Measurements from ENCODE around the gene SLC31A2.

DNA sequence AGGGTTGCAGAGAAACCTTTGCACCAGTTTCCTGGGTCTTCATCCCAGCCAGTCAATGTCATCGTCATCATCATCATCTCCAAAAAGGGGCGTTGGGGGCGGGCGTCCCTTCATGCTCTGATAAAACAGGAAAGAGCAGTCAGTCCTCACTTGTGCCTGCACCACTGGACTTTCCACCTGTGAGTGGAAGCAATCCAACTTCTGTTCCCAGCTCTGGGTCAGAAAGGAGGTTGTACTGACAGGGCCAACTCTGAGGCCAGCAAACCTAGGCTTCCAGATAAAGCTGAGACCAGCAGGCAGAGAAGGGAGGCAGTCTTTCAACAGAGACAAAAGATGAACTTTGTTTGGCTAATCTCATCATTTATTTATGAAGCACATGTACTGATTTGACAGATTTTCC is 15.2 kb downstream of the SLC31A2 start:
- TF ChIP-seq, protein P1, sequence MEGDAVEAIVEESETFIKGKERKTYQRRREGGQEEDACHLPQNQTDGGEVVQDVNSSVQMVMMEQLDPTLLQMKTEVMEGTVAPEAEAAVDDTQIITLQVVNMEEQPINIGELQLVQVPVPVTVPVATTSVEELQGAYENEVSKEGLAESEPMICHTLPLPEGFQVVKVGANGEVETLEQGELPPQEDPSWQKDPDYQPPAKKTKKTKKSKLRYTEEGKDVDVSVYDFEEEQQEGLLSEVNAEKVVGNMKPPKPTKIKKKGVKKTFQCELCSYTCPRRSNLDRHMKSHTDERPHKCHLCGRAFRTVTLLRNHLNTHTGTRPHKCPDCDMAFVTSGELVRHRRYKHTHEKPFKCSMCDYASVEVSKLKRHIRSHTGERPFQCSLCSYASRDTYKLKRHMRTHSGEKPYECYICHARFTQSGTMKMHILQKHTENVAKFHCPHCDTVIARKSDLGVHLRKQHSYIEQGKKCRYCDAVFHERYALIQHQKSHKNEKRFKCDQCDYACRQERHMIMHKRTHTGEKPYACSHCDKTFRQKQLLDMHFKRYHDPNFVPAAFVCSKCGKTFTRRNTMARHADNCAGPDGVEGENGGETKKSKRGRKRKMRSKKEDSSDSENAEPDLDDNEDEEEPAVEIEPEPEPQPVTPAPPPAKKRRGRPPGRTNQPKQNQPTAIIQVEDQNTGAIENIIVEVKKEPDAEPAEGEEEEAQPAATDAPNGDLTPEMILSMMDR (IDR thresholded peaks at IDR 0.05; ENCODE audit: insufficient read depth, low read depth, low read length), result no peak
- no peak for TF ChIP-seq EZH2 (IDR thresholded peaks at IDR 0.05; ENCODE audit: insufficient read depth, low read length)

All from astrocyte (in vitro differentiated cells and primary cell).